Measurements from ENCODE around the gene FBXO11.

FBXO11 gene

GRCh38 chr2:47917276-47917961 is 11.1 kb upstream of the FBXO11 start:
- TF ChIP-seq POLR2AphosphoS5 (IDR thresholded peaks at IDR 0.05; ENCODE audit: low read depth, low read length) (no peak), REST (IDR thresholded peaks at IDR 0.05; ENCODE audit: insufficient read depth in 1 of 2, low read depth in 2 of 2, low read length in 2 of 2) (no peak), FOXP2 (optimal IDR thresholded peaks at IDR 0.05; ENCODE audit: borderline replicate concordance, extremely low read depth, extremely low read length, insufficient read depth) (no peak), SIN3A (IDR thresholded peaks at IDR 0.05; ENCODE audit: borderline replicate concordance, insufficient read depth, low read length) (no peak), TAF1 (IDR thresholded peaks at IDR 0.05; ENCODE audit: borderline replicate concordance, insufficient read depth, low read length) (no peak)

GRCh38 chr2:47916412-47916811 is 10.1 kb upstream of the FBXO11 start:
- TF ChIP-seq POLR2AphosphoS5 (IDR thresholded peaks at IDR 0.05; ENCODE audit: low read depth, low read length), result no peak
- TF ChIP-seq SIN3A (IDR thresholded peaks at IDR 0.05; ENCODE audit: borderline replicate concordance, insufficient read depth, low read length), result no peak
- no peak for TF ChIP-seq REST (IDR thresholded peaks at IDR 0.05; ENCODE audit: insufficient read depth in 1 of 2, low read depth in 2 of 2, low read length in 2 of 2)
- TF ChIP-seq FOXP2 (optimal IDR thresholded peaks at IDR 0.05; ENCODE audit: borderline replicate concordance, extremely low read depth, extremely low read length, insufficient read depth), result no peak
- TF ChIP-seq TAF1 (IDR thresholded peaks at IDR 0.05; ENCODE audit: borderline replicate concordance, insufficient read depth, low read length), result no peak

GRCh38 chr2:47908682-47909081 is 2.4 kb upstream of the FBXO11 start:
- no peak for TF ChIP-seq SIN3A (IDR thresholded peaks at IDR 0.05; ENCODE audit: borderline replicate concordance, insufficient read depth, low read length)
- TF ChIP-seq REST (IDR thresholded peaks at IDR 0.05; ENCODE audit: insufficient read depth in 1 of 2, low read depth in 2 of 2, low read length in 2 of 2), result no peak
- TF ChIP-seq TAF1 (IDR thresholded peaks at IDR 0.05; ENCODE audit: borderline replicate concordance, insufficient read depth, low read length), result no peak
- no peak for TF ChIP-seq POLR2AphosphoS5 (IDR thresholded peaks at IDR 0.05; ENCODE audit: low read depth, low read length)
- no peak for TF ChIP-seq FOXP2 (optimal IDR thresholded peaks at IDR 0.05; ENCODE audit: borderline replicate concordance, extremely low read depth, extremely low read length, insufficient read depth)

GRCh38 chr2:47907039-47907781 is 912 bp upstream of the FBXO11 start:
- TF ChIP-seq TAF1 (IDR thresholded peaks at IDR 0.05; ENCODE audit: borderline replicate concordance, insufficient read depth, low read length), result no peak
- no peak for TF ChIP-seq SIN3A (IDR thresholded peaks at IDR 0.05; ENCODE audit: borderline replicate concordance, insufficient read depth, low read length)
- no peak for TF ChIP-seq FOXP2 (optimal IDR thresholded peaks at IDR 0.05; ENCODE audit: borderline replicate concordance, extremely low read depth, extremely low read length, insufficient read depth)
- no peak for TF ChIP-seq REST (IDR thresholded peaks at IDR 0.05; ENCODE audit: insufficient read depth in 1 of 2, low read depth in 2 of 2, low read length in 2 of 2)
- no peak for TF ChIP-seq POLR2AphosphoS5 (IDR thresholded peaks at IDR 0.05; ENCODE audit: low read depth, low read length)
